ENCODE results near the gene KIF22. TPM values are rescaled to one million over a fixed set of nuclear protein-coding genes. Genes with fewer than 3 reads are reported as not detected.
"Not testable (repeated sequence)": the region's sequence is repeated elsewhere in the genome, so short reads cannot be mapped to it uniquely, and the experiment has no call there.

KIF22 gene
- total and polyA plus RNA-seq, 8 donors, result 11.1 to 229 (median 51.6) TPM

- no peak for DNase-seq
- H3K9me3 ChIP-seq, result no peaks in the 10 kb centered on the region
- intact Hi-C loops (cut with DNase I; ENCODE audit: low total_unique reads), result no loop called here
- no peaks in the 10 kb centered on the region for H3K36me3 ChIP-seq
- peaks cover 0 to 6% (median 0%) of the 10 kb centered on the region in 3 donors for H3K27me3 ChIP-seq
- H3K4me3 ChIP-seq, result no peak overlapping the region
- whole genome bisulfite sequencing, 5 donors, result 82 to 87% (median 85%) methylated on average over 9 of the region's 9 CpGs
- peaks cover 0 to 20% (median 3%) of the 10 kb centered on the region in 4 donors for H3K4me1 ChIP-seq
- TF ChIP-seq EP300 (IDR thresholded peaks at IDR 0.05), result no peak
- no peak for TF ChIP-seq POLR2AphosphoS5 (IDR thresholded peaks at IDR 0.05)
- no peak for TF ChIP-seq CTCF (IDR thresholded peaks at IDR 0.05)
- TF ChIP-seq POLR2A (IDR thresholded peaks at IDR 0.05), result no peak
- H3K27ac ChIP-seq, result no peak overlapping the region
Measured at GRCh38 chr16:29760567-29761279, 29.8 kb upstream of the KIF22 start.

GRCh38 chr16:29761280-29761651 is 29.3 kb upstream of the KIF22 start:
- H3K36me3 ChIP-seq; DNase-seq; H3K27ac ChIP-seq; H3K9me3 ChIP-seq; H3K4me3 ChIP-seq; intact Hi-C loops (cut with DNase I; ENCODE audit: low total_unique reads); H3K27me3 ChIP-seq: not testable (repeated sequence)
- 78 to 84% (median 79%) methylated on average over 8 of the region's 8 CpGs for WGBS, 5 donors
- H3K4me1 ChIP-seq, result peaks cover 0 to 20% (median 3%) of the 10 kb centered on the region in 4 donors

- Histone ChIP-seq H3K27ac (no peak overlapping the region), H3K27me3 (peaks cover 0 to 6% (median 0%) of the 10 kb centered on the region in 3 donors), H3K4me3 (no peak overlapping the region), H3K9me3 (no peaks in the 10 kb centered on the region), H3K36me3 (no peaks in the 10 kb centered on the region), H3K4me1 (peaks cover 0 to 18% (median 3%) of the 10 kb centered on the region in 4 donors)
- intact Hi-C loops (cut with DNase I; ENCODE audit: low total_unique reads), result no loop called here
- TF ChIP-seq CTCF (IDR thresholded peaks at IDR 0.05) (no peak), POLR2A (IDR thresholded peaks at IDR 0.05) (no peak), POLR2AphosphoS5 (IDR thresholded peaks at IDR 0.05) (no peak), EP300 (IDR thresholded peaks at IDR 0.05) (no peak)
- DNase-seq, result no peak
- WGBS, 5 donors, result 66 to 87% (median 80%) methylated on average over 6 of the region's 6 CpGs
Measured at GRCh38 chr16:29761882-29762281, 28.7 kb upstream of the KIF22 start.

- no peaks in the 10 kb centered on the region for H3K36me3 ChIP-seq
- TF ChIP-seq CTCF (IDR thresholded peaks at IDR 0.05) (no peak), EP300 (IDR thresholded peaks at IDR 0.05) (no peak), POLR2AphosphoS5 (IDR thresholded peaks at IDR 0.05) (no peak), POLR2A (IDR thresholded peaks at IDR 0.05) (no peak)
- intact Hi-C loops (cut with DNase I; ENCODE audit: low total_unique reads), result no loop called here
- H3K27me3 ChIP-seq, result peaks cover 0 to 6% (median 0%) of the 10 kb centered on the region in 3 donors
- 68 to 90% (median 82%) methylated on average over 5 to 6 of the region's 6 CpGs for WGBS, 5 donors
- H3K9me3 ChIP-seq, result no peaks in the 10 kb centered on the region
- H3K4me3 ChIP-seq, result no peak overlapping the region
- H3K27ac ChIP-seq, result no peak overlapping the region
- H3K4me1 ChIP-seq, result peaks cover 0 to 12% (median 3%) of the 10 kb centered on the region in 4 donors
- no peak for DNase-seq
Measured at GRCh38 chr16:29763326-29763725, 27.2 kb upstream of the KIF22 start.
